GM12873 (cell line): Measurements from ENCODE around the gene EPS8L2.
A peak's percentile ranks its signal among the peaks of the same experiment; 100 is the strongest.

Experiments used
- TF ChIP-seq, protein P1 (sequence below): IDR thresholded peaks from 2 replicates; pipeline ENCODE4 v1.5.1; 2012; ENCODE audit warnings: low read depth, mild to moderate bottlenecking, moderate library complexity, low read length, control low read depth; ENCODE audit not compliant: insufficient read depth; ENCODE audit errors: missing control alignments

EPS8L2 gene

DNA sequence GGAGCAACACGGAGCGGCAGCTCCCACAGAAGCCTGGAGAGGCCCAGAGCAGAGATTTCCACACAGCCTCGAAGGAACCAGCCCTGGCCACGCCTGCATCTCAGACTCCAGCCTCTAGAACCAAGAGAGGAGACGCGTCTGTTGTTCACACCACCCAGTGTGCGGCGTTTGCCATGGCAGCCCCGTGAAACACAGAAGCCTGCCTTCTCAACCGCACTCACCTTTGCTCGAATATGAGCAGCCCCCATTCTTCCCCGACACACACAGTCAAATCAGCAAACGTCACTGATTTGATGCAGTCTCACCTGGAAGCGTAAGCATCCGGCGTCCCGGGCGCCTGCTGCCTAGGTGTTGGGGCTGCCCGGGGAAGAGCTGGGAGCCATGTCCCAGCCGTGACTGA is 27.0 kb downstream of the EPS8L2 start:
- TF ChIP-seq, protein P1, sequence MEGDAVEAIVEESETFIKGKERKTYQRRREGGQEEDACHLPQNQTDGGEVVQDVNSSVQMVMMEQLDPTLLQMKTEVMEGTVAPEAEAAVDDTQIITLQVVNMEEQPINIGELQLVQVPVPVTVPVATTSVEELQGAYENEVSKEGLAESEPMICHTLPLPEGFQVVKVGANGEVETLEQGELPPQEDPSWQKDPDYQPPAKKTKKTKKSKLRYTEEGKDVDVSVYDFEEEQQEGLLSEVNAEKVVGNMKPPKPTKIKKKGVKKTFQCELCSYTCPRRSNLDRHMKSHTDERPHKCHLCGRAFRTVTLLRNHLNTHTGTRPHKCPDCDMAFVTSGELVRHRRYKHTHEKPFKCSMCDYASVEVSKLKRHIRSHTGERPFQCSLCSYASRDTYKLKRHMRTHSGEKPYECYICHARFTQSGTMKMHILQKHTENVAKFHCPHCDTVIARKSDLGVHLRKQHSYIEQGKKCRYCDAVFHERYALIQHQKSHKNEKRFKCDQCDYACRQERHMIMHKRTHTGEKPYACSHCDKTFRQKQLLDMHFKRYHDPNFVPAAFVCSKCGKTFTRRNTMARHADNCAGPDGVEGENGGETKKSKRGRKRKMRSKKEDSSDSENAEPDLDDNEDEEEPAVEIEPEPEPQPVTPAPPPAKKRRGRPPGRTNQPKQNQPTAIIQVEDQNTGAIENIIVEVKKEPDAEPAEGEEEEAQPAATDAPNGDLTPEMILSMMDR: no peak

DNA sequence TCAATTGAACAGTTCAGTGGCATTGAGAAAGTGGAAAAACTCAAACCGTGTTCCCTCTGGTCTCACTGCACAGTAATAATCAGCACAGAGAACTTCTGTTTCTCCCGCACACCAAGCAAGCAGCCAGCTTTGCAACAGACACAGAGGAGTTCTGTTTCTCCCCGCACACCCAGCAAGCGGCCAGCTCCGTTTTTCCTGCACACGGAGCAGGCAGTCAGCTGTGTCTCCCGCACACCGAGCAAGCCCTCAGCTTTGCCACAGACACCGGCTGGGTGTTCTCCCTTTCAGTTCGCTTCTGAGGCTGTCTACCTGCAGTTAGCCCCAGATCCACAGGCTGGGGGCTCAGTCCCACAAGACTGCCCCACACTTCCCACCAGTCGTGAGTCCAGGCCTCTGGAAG is 31.3 kb downstream of the EPS8L2 start:
- TF ChIP-seq, protein P1: no peak

DNA sequence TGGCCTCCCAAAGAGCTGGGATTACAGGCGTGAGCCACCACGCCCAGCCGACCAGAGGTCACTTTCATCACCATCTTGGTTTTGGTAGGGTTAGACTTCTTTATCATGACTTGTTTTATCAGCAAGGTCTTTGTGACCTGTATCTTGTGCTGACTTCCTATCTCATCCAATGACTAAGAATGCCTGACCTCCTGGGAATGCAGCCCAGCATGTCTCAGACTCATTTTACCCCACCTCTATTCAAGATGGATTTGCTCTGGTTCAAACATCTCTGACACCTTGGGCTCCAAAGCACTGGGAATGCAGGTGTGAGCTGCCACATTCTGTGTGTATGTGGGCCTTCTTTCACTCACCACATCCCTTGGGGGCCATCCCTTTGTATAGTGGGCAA is 36.1 kb downstream of the EPS8L2 start:
- TF ChIP-seq, protein P1: no peak

DNA sequence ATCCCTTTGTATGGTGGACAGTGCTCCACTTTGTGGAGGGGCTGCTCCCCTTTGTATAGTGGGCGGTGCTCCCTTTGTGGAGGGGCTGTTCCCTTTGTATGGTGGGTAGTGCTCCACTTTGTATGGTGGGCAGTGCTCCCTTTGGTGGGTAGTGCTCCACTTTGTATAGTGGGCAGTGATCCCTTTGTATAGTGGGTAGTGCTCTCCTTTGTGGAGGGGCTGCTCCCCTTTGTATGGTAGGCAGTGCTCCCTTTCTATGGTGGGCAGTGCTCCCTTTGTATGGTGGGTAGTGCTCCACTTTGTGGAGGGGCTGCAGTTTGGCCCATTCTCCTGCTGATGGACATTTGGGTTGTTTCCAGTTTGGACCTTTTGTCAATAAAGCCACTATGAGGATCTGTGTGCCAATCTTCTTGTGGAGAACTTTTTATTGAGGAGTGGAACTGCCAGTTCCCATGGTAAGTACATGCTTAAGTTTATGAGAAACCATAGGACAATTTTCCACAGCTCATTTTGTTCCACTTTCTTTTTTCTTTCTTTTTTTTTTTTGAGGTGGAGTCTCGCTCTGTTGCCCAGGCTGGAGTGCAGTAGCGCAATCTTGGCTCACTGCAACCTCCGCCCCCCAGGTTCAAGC is 36.7 kb downstream of the EPS8L2 start:
- TF ChIP-seq, protein P1: no peak

DNA sequence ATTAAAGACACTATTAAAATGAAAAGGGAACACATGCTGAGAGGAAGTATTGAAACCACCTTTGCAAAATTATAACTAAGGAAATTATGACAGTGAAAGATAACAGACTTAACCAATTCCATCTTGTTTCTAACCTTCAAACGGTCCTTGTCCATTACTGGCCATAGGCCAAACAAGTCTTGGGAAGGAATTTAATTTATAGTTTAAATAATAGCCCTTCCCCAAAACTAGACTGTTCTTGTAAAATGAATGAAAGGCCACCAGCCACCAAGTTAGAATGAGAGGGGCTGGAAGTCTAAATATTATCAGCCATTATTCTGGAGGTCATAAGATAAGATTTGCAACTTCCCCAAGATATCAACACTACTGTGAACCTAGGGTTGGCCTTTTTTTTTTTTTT is 39.4 kb downstream of the EPS8L2 start:
- TF ChIP-seq, protein P1: no peak

DNA sequence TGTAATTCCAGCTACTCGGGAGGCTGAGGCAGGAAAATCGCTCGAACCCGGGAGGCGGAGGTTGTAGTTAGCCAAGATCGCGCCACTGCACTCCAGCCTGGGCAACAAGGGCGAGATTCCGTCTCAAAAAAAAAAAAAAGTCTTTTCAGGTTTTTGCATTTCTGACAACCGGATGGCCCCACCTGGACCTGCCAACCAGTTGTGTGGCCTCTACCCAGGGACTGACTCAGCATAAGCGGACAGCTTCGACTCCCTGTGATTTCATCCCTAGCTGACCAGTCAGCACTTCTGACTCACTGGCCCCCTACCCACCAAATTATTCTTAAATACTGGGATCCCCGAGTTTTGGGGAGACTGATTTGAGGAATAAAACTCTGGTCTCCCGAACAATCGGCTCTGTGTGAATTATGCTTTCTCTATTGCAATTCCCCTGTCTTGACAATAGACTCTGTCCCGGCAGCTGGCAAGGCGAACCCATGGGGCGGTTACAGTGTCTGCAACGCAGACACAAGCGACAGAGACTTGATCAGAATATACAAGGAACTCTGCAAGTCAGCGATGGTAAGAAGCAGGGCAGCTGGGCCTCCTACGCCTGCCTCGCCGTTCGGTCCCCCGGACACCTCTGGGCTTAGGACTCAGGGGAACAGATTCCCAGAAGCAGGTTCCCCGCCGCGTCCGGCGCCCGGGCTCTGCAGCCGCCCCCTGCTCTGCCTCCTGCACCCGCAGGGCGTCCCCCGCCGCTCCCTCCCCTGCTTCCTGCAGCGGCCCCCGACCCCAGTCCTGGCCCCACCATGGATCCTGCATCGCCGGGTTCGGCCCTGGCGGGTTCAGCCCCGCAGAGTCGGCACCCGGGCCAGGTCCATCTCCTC is 40.5 kb downstream of the EPS8L2 start:
- TF ChIP-seq, protein P1: no peak

DNA sequence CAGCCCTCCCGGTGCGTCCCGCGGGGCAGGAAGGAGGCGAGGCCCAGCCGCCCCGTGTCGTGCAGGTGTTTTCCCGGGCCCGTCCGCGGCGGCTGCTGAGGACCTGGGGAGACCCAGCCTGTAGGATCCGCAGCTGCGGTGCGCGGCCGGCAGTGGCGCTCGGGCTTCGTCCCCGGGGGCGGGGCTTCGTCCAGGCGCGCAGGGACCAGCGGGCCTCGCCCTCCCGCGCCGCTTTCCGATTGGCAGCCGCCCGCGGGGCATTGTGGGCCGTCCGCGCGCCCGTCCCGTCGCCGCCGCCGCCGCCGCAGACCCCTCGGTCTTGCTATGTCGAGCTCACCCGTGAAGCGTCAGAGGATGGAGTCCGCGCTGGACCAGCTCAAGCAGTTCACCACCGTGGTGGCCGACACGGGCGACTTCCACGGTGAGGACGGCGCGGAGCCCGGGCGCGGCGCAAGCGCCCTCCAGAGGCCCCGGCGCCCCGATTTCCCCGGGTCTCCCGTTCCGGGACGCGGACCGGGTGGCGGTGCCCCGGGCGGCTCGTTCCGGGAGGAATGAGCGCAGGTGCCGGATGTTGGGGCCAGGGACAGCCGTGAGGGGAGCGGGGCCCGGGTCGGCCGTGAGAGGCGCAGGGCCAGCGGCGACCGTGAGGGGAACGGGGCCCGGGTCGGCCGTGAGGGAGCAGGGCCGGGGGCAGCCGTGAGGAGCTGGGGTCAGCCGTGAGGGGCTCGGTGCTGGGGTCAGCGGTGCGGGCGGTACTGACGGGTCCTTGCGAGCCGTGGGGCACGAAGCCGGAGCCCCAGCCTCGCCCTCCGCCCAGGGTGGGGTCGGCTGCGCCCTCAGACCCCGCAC is 41.4 kb downstream of the EPS8L2 start, which contains the start of gene TALDO1:
TSS of gene TALDO1 (plus strand) at position 307 of the 849 bp plus-strand sequence. CDS start at position 325, 18 bp downstream.
- TF ChIP-seq, protein P1: peak; percentile 27
